HG03442 (cell line): ENCODE results near the gene C4BPB.

Experiments used
- ATAC-seq: cut with Tn5 transposase; IDR thresholded peaks from one replicate; pipeline ENCODE4 v1.9.1; 2021; ENCODE audit warnings: mild to moderate bottlenecking, moderate library complexity; ENCODE audit not compliant: unreplicated experiment

C4BPB gene

GRCh38 chr1:207058878-207059867, 29.5 kb upstream of the C4BPB start:
- ATAC-seq, result no peak

- ATAC-seq, result no peak
Observed at GRCh38 chr1:207059881-207060280, 28.8 kb upstream of the C4BPB start.

- no peak for ATAC-seq
Observed at GRCh38 chr1:207060596-207060995, 28.1 kb upstream of the C4BPB start.

GRCh38 chr1:207062058-207062457, 26.6 kb upstream of the C4BPB start:
- ATAC-seq, result no peak

- no peak for ATAC-seq
Observed at GRCh38 chr1:207063014-207063413, 25.6 kb upstream of the C4BPB start.

- no peak for ATAC-seq
Observed at GRCh38 chr1:207064561-207064960, 24.1 kb upstream of the C4BPB start.

- ATAC-seq, result no peak
Observed at GRCh38 chr1:207067185-207067584, 21.5 kb upstream of the C4BPB start.

GRCh38 chr1:207067665-207068064, 21.0 kb upstream of the C4BPB start:
- ATAC-seq, result no peak

- ATAC-seq, result no peak
Observed at GRCh38 chr1:207069061-207069460, 19.6 kb upstream of the C4BPB start.

- ATAC-seq, result no peak
Observed at GRCh38 chr1:207069858-207070506, 18.7 kb upstream of the C4BPB start.

- ATAC-seq, result no peak
Observed at GRCh38 chr1:207070811-207071210, 17.8 kb upstream of the C4BPB start.

GRCh38 chr1:207071426-207071825, 17.2 kb upstream of the C4BPB start:
- ATAC-seq, result no peak

GRCh38 chr1:207072233-207072632, 16.4 kb upstream of the C4BPB start:
- ATAC-seq, result no peak

- no peak for ATAC-seq
Observed at GRCh38 chr1:207073906-207074820, 14.5 kb upstream of the C4BPB start.

- ATAC-seq, result no peak
Observed at GRCh38 chr1:207076181-207076955, 12.3 kb upstream of the C4BPB start.

- no peak for ATAC-seq
Observed at GRCh38 chr1:207077012-207077411, 11.6 kb upstream of the C4BPB start.

- peak; percentile 47 for ATAC-seq
Observed at GRCh38 chr1:207077470-207078377, 10.9 kb upstream of the C4BPB start.

- ATAC-seq, result no peak
Observed at GRCh38 chr1:207078578-207079132, 10.0 kb upstream of the C4BPB start.

- ATAC-seq, result no peak
Observed at GRCh38 chr1:207079706-207080241, 8.9 kb upstream of the C4BPB start.
